Measurements from ENCODE around the gene EGFR. TPM values are rescaled to one million over a fixed set of nuclear protein-coding genes. Genes with fewer than 3 reads are reported as not detected.

EGFR gene
- polyA plus RNA-seq (ENCODE audit: insufficient read length in 3 of 3), result 10 to 100 TPM; 32.0 to 35.6 (median 32.0) TPM
- long read RNA-seq, donor 1, result 0 reads
- long read RNA-seq, donor 2, result 0 reads
- long read RNA-seq, donor 3, full-length matches to known transcripts, result 2 of 2 reads
- long read RNA-seq, donor 3, partial matches to known transcripts, result 0 of 2 reads
- long read RNA-seq, donor 3, other reads (novel, unspliced or antisense), result 0 of 2 reads
- long read RNA-seq, donor 4, full-length matches to known transcripts, result 2 of 2 reads
- long read RNA-seq, donor 4, partial matches to known transcripts, result 0 of 2 reads
- long read RNA-seq, donor 4, other reads (novel, unspliced or antisense), result 0 of 2 reads
- long read RNA-seq, donor 5, full-length matches to known transcripts, result 1 of 1 reads
- long read RNA-seq, donor 5, partial matches to known transcripts, result 0 of 1 reads
- long read RNA-seq, donor 5, other reads (novel, unspliced or antisense), result 0 of 1 reads
- long read RNA-seq, donor 6, full-length matches to known transcripts, result 5 of 5 reads
- long read RNA-seq, donor 6, partial matches to known transcripts, result 0 of 5 reads
- long read RNA-seq, donor 6, other reads (novel, unspliced or antisense), result 0 of 5 reads
- long read RNA-seq, donor 7, full-length matches to known transcripts, result 1 of 11 reads
- long read RNA-seq, donor 7, partial matches to known transcripts, result 10 of 11 reads
- long read RNA-seq, donor 7, other reads (novel, unspliced or antisense), result 0 of 11 reads
- long read RNA-seq, donor 8, full-length matches to known transcripts, result 2 of 2 reads
- long read RNA-seq, donor 8, partial matches to known transcripts, result 0 of 2 reads
- long read RNA-seq, donor 8, other reads (novel, unspliced or antisense), result 0 of 2 reads
- long read RNA-seq, donor 9, full-length matches to known transcripts, result 2 of 2 reads
- long read RNA-seq, donor 9, partial matches to known transcripts, result 0 of 2 reads
- long read RNA-seq, donor 9, other reads (novel, unspliced or antisense), result 0 of 2 reads
- long read RNA-seq, donor 10, full-length matches to known transcripts, result 1 of 9 reads
- long read RNA-seq, donor 10, partial matches to known transcripts, result 8 of 9 reads
- long read RNA-seq, donor 10, other reads (novel, unspliced or antisense), result 0 of 9 reads
- long read RNA-seq, donor 11, result 0 reads
- long read RNA-seq, donor 12, full-length matches to known transcripts, result 3 of 23 reads
- long read RNA-seq, donor 12, partial matches to known transcripts, result 20 of 23 reads
- long read RNA-seq, donor 12, other reads (novel, unspliced or antisense), result 0 of 23 reads
- long read RNA-seq, donor 13, full-length matches to known transcripts, result 5 of 10 reads
- long read RNA-seq, donor 13, partial matches to known transcripts, result 5 of 10 reads
- long read RNA-seq, donor 13, other reads (novel, unspliced or antisense), result 0 of 10 reads
- long read RNA-seq, donor 14, full-length matches to known transcripts, result 5 of 5 reads
- long read RNA-seq, donor 14, partial matches to known transcripts, result 0 of 5 reads
- long read RNA-seq, donor 14, other reads (novel, unspliced or antisense), result 0 of 5 reads
- long read RNA-seq, donor 15, full-length matches to known transcripts, result 3 of 3 reads
- long read RNA-seq, donor 15, partial matches to known transcripts, result 0 of 3 reads
- long read RNA-seq, donor 15, other reads (novel, unspliced or antisense), result 0 of 3 reads
- long read RNA-seq, donor 16, partial matches to known transcripts, result 6 of 6 reads
- long read RNA-seq, donor 16, other reads (novel, unspliced or antisense), result 0 of 6 reads

DNA sequence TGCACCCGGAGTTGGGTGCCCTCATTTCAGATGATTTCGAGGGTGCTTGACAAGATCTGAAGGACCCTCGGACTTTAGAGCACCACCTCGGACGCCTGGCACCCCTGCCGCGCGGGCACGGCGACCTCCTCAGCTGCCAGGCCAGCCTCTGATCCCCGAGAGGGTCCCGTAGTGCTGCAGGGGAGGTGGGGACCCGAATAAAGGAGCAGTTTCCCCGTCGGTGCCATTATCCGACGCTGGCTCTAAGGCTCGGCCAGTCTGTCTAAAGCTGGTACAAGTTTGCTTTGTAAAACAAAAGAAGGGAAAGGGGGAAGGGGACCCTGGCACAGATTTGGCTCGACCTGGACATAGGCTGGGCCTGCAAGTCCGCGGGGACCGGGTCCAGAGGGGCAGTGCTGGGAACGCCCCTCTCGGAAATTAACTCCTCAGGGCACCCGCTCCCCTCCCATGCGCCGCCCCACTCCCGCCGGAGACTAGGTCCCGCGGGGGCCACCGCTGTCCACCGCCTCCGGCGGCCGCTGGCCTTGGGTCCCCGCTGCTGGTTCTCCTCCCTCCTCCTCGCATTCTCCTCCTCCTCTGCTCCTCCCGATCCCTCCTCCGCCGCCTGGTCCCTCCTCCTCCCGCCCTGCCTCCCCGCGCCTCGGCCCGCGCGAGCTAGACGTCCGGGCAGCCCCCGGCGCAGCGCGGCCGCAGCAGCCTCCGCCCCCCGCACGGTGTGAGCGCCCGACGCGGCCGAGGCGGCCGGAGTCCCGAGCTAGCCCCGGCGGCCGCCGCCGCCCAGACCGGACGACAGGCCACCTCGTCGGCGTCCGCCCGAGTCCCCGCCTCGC lies at the start of gene EGFR:
Gene EGFR (plus strand): TSS at position 657 of the 830 bp plus-strand sequence. CDS start 261 bp downstream, outside the sequence.
- peak; percentile 72 for DNase-seq

DNA sequence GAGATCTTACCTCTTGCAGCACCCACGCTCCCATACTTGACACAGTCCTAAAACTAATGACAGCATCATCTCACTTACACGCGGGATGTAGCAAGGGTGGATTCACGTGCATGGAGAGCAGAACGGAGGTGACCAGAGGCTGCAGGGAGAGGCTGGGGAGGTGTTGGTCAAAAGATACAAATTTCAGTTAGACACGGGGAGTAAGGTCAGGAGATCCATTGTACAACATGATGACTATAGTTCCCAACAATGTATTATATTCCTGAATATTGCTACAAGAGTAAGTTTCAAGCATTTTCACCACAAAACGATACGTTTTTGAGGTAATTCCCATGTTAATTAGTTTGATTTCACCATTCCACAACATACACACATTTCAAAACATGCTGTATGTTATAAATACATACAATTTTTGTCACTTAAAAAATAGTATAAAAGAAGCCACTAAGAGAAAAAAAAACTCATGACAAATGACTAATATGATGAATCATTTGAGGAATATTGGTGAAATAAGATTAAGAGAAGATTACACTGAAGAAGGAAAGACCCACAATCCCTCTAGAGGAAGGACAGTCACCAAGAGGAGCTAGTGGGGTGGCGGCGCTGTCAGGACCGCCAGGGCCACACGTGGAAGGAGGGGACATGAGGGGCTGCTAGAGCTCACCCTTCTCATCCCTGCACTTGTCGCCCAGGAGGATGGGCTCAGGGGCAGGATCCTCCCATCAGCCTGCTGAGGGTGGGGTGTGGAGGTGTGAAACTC lies 49.4 kb upstream of the EGFR start:
- DNase-seq, result no peak

DNA sequence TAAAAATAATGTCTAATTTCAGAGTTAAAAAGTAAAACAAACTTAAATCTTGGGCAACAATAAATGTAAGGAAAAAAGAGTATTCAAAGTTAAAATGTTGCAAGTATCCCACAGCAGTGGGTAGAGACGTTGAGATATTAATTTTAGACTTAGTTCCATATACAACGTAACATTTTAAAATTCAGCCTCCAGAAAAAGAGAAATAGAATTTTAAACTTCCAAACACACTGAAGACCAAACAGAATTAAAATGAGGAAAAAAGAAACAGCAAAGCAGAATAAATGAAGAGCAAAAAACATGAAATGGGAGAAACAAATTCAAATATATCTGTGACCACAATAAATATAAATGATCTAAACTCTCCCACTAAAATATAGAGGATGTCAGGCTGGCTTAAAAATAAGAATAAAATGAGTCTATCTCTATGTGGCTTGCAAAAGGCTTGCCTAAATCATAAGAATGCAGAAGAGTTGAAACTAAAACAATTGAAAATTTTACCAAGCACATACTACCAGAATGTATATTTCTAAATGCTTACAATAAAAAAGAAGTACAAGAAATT lies 46.0 kb upstream of the EGFR start:
- no peak for DNase-seq

- DNase-seq, result no peak
Observed at GRCh38 chr7:54978364-54979116, 40.3 kb upstream of the EGFR start.

GRCh38 chr7:54980521-54980920 lies 38.3 kb upstream of the EGFR start:
- DNase-seq, result no peak

DNA sequence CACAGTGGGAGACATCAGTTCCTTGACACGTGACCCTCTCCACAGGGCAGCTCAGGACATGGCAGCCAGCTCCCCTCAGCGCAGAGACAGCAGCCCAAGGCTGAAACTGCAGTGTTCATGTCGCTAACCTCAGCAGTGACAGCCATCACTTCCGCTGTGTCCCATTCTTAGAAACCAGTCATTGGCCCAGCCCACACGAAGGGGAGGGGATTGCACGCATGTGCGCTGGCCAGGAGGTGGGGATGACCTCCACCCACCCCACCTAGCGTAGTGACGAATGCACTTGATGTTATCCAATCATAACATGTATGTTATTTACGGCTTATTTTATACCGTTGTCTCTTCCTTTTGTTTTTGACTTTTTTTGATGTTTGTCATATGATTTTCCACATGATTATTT lies 36.9 kb upstream of the EGFR start:
- no peak for DNase-seq

- DNase-seq, result no peak
Observed at GRCh38 chr7:54985426-54986330, 33.1 kb upstream of the EGFR start.

DNA sequence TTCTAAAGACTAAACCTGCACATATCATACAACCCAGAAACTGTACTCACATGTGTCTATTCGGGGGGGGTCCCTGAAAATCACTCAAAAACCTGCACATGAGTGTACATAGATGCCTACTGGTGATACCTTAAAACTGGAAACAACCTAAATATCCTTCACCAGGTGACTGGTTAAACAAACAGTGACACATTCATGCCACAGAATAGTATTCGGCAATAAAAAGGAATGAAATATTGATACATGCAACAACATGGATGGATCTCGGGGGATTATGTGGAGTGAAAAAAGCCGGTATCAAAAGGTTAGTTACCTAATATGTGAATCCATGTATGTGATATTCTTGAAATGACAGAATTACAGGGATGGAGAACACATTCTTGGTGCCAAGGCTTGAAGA lies 32.1 kb upstream of the EGFR start:
- no peak for DNase-seq

DNA sequence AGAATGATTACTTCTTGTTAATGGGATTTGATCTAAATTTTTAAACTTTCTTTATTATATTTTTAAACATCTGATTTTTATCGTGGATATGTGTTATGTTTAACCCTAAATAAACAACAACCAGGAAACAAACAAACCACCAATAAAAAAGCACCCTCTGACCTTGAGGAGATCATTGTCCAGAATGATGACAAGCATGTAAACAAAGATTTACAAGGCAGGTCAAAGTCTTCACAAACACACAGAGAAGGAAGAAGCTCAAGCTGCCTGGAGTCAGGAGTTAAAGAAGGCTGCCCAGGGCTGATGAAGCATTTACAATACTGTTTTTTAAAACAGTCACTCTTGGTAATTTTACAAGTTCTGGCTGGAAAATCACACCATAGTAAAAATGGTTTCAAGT lies 31.0 kb upstream of the EGFR start:
- DNase-seq, result no peak

GRCh38 chr7:54988516-54988915 lies 30.3 kb upstream of the EGFR start:
- no peak for DNase-seq

- DNase-seq, result no peak
Observed at GRCh38 chr7:54989453-54990225, 29.2 kb upstream of the EGFR start.

DNA sequence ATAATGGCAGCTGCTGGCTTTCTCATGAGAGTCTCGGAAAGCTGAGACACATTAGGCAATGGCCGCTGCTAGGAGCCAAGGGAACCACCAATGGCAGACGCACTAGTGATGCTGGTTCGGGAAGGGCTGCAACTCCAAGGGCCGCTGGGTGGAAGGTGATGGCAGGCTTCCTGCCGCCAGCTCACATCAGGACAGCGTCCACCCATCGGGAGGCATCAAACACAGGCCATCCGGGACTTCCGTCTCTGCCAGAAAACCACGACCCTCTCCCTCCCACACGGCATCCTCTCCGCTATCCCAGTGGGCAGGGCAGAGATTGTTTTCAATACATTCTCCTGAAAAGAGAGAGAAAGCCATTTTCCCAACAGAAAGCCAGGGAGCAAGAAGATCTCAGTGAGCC lies 27.5 kb upstream of the EGFR start:
- no peak for DNase-seq

DNA sequence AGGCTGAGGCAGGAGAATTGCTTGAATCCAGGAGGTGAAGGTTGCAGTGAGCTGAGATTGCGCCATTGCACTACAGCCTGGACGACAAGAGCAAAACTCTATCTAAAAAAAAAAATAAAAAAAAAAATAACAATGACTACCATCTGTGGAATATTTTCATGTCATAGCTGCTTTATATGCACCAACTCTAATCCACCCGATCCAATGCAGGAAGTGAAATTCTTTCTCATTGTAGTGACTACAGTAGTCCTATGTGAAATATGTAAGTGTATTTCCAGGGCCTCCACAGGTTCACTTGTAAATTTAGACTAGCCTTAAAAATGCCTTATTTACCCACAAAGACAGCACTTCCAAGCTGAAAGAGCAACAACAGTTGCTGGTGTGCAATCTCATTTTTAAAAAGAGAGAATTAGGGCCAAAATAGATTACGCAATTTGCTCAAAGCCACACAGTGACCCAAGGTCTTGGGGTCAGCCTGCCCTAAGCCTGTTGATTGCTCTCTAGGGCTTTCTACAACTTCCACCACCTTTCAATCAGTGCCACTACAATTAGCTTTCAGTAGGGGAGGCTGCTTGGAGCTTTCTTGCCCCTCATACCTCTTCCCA lies 25.8 kb upstream of the EGFR start:
- no peak for DNase-seq

DNA sequence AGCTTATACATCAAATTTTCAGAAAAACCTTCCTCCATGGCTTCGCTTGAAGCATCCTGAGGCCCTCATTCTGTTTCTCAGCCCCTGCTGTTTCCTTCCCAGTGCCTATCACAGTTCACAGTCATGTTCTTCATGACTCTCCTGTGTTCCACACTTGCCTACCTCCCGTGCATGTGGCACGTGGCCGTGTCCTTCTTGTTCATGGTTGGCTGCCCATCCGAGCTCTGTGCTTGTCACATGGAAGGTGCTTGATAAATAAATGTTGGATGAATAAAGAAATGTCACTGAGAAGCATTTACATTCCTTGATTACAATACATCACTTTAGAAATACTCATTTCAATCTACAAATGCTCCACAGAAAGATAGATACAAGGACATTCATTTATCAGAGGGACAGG lies 23.7 kb upstream of the EGFR start:
- no peak for DNase-seq

- peak; percentile 19 for DNase-seq
Observed at GRCh38 chr7:54995610-54996363, 23.0 kb upstream of the EGFR start.
